HG02798 (cell line): ENCODE measurements around the gene SMIM8.
A peak's percentile ranks its signal among the peaks of the same experiment; 100 is the strongest.

ENCODE experiments used
- ATAC-seq: cut with Tn5 transposase; IDR thresholded peaks from one replicate; pipeline ENCODE4 v1.9.1; 2021; ENCODE audit warnings: mild to moderate bottlenecking; ENCODE audit not compliant: unreplicated experiment, poor library complexity

The SMIM8 gene

DNA sequence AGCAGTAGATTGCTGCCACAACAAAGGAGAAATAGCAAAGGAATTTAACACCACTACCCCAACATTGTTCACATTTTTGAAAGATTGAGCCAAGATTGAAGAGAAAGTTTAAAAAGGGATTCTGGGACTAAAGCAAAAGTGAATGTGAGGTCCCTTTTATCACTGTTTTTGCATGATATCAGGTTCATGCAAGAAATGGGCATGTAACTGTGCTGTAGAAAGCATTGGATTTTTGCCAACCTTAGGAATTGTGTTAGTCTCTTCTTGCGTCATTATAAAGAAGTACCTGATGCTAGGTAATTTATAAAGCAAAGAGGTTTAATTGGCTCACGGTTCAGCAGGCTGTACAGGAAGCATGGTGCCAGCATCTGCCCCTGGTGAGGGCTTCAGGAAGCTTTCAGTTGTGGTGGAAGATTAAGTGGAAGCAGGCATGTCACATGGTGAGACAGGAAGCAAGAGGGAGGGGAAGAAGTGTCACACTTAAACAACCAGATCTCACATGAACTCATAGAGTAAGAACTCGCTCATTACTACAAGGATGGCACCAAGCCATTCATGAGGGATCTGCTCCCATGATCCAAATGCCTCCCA is 11.3 kb downstream of the SMIM8 start:
- ATAC-seq = no peak

DNA sequence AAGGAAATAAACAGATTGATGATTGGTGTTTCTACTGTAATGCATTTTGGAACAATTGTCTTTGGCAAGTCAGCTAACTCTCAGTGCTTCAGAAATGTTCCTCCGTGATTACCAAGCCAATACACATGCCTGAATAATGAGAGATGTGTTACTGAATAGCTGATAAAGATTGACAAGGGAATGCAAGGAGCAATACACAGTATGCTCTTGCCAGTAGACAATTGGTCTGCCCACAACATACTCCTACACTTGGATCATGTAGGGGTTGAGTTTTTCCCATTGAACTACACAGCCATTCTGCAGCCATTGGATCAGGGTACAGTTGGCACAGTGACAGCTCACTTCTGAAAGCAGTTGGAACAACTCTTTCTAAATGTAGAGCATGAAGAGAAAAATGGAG is 12.3 kb downstream of the SMIM8 start:
- ATAC-seq = no peak

DNA sequence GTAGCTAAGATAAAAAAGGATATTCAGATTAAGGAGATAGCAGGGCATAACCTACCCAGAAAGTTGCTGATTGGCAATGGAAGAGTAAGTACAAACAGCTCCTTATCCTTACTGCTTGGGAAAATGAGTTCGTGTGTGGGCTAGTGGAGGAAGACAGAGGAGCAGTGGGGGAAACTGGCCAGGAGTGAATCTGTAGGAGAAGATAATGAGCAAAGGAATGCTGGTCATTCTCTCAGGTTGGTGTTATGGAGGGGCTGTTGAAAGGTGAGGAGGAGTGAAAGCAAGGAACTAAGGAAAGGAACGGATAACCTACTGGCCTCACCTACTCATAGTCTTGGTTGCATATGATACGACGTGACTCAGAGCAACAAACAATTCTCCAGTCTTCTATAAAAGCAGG is 14.0 kb downstream of the SMIM8 start:
- no peak for ATAC-seq

DNA sequence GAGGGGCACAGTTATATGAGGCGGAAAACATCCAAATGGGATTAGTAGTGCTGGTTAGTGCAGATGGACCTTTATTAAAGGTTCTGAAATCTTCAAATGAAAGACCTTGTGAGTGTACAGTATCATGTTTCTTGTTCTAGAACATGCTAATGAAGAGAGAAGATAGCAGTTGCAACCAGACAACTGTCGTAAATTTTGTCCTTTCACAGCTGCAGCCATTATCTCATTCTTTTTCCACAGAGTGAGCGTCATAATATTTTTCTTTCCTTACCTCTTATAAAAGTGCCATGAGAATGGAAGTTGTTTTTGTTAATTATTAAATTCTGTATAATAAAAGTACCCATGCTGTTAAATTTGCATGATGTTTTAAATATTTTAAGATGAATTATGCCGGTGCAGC is 17.8 kb downstream of the SMIM8 start:
- no peak for ATAC-seq

DNA sequence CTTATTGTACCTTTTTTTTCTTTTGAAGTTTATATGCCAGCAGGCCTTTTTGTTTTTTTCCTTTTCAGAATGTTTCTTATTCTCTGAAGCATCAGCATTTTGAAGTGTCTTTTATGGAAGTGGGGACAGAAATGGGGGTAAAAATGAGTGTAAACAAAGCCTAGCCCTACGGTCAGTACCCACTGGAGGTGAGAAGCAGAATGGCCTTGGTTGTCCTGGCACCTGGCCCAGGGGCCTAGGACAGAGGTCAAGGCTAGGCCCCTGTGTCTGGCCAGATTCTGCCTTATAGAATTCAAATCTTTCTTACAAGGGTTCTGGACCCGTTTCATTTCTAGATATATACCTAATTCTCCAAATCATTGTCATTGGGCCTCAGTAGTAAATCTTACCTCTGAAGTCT is 18.8 kb downstream of the SMIM8 start:
- no peak for ATAC-seq

DNA sequence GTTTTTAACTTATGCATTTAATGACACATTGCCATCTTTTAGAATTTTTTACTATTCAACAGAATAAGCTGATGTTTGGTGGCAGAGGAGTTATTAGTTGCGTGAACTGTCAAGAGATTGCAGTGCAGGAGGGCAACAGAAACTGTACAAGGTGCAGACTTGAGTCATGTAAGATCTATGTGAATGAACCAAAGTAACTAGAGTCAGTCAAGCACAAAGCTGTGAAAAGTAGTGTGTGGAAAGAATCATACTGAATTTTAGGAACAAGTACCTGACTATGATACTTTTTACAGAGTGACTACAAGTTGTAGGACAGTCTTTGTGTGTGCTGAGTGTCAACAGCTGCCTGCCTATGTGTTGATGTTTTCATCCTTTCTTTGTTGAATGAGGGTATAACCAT is 19.5 kb downstream of the SMIM8 start:
- ATAC-seq = peak; percentile 94

DNA sequence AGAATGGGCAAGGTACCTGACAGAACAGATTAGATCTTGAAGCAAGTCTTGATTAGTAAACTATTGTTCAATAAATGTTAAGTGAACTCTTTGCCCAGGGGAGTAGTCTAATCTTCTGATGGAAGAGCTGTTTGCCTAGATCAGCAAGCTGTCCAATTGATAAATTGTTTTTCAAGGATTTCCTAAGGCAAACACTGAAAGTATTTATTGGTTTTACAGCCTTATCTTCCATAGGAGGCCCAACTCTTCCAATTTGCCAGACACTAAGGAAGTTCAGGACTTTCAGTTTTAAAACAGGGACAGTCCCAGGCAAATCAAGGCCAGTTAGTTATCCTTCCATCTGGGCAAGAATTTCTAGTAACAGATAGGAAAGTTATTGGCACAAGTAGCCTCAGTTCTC is 20.4 kb downstream of the SMIM8 start:
- ATAC-seq = no peak

DNA sequence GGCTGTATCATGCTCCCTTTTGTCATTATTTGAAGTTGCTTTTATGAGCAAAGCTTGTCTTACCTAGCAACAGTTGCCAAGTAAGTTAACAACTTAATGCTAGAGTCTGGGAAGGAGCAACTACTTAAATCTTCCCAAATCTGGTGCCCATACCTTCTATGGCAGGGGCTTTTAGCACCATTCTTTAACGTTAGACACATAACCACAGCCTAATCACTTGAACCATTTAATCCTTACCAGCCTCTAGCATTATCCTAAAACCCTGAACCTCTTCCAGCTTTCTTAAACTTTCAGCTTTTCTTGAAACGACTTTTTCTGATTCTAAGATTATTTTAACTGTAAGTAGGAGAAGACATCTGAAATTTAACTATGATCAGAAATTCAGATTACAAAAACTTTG is 22.3 kb downstream of the SMIM8 start, which contains the start of gene C6orf163:
Gene C6orf163 (plus strand): TSS at position 83 of the 400 bp plus-strand sequence. CDS start 287 bp downstream, at position 370.
- no peak for ATAC-seq

DNA sequence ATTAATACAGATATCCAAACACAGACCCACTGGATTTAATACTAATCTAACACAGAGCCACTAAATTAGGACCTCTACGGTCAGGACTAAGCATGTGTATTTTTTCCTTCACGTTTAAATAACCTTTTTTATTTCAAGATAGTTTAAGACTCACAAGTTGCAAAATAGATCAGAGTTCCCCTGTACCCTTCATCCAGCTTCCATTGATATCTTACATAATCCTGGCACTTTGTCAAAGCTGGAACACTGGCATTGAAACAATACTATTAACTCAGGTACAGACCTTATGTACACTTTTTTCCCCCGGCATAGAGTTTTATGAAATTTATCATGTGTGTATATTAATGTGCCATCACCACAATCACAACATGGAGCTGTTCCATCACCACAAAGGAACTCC is 24.3 kb downstream of the SMIM8 start:
- no peak for ATAC-seq

DNA sequence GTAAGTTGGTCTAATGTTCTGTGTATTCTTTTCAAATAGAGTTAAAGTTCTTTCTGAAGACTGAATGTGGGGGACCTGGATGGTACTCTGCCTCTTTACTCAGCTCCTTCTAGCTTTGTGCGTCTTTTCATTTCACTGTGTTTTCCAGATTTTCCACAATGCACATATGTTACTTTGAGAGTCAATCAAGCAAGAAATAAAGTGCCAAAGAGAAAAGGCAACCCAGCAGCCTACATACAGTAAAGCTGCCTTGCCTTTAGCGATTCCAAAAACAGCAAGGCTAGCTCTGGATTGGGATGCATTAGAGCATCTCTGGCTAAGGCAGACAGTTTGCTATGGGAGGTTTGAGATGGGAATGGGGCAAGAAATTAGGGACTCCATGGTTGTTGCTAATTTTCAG is 27.5 kb downstream of the SMIM8 start:
- ATAC-seq = no peak

DNA sequence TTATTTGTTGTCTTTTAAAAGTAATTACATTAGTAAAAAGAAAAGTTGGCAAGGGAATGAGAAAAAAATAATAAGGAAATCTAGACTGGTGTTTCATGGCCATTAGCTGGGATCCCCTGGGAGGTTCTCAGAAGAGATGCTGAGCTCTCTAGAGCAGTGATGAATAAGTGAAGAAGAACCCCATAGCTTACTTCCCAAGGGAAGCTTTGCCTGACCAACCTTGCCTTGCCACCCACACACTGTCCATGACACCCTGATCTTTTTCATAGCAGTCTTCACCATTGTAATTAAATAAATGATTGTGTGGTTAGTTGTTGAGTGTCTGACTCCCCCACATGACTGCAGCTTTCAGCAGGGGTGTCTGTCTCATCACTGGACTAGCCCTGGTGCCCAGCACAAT is 28.1 kb downstream of the SMIM8 start:
- no peak for ATAC-seq

DNA sequence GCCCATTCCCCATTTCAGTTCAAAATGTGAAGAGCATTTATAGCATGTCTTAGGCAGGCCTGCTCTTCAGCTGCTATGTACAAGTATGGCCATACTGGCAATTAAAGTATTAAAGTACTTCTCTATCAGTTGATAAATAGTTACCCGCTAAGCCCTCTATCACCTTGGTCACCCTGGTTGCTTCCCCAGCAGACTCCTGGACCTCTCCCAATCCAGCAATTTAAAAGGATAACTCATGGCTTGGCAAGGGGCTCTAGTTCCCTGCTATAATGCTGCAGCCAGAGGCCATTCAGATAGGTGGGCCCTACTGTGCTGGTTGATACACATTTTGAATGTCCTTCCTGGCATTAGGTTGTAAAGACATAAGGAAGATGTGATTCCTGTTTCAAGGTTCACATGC is 29.2 kb downstream of the SMIM8 start:
- ATAC-seq = no peak

DNA sequence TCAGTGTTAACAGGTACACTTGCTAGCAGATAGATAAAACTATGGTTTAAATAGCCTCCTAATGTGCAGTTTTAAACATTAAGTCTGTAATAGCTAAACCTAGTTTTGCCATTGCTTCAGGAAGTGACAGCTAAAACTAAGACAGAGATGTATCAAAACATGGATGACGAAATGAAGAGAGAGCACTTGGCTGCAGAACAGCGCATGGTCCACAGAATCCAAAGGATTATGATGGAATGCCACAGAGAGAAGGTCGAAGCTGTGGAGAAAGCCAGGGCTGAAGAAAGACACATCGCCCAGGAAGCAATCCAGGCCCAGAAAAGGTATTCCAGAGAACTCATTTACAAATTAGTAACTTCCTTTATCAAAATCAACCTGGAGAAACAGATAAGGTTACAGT is 33.8 kb downstream of the SMIM8 start:
- ATAC-seq = no peak

DNA sequence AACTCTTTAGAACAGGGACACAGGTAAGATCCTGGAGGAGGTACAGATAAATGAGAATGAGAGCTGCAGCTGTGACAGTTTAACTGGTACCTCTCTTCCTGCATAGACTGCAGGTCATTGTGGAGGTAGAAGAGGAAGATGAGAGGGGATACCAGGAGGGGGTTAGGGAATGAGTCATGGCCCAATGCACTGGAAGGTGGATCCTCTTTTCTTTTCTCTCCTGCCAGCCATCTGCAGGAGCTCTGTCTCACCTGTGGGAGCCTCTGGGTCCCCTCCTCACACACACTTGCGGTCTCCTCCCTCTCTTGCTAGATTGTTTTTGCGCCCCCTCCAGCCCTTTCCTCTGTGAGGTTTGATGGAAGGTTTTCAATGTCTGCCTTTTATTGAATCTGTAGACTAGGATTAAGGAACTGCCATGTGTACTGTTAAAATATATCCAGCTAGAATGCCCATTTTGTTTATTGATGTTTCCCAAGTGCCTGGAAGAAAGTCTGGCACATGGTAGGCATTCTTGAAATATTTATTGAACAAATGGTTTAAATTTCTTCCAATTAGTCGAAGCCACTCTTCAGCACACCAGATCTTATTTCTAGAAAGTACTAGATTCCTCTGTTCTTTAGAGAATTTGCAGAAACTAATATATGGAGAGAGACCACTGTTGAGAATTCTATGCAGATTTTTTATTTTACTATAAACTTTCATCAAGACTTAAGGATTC is 35.2 kb downstream of the SMIM8 start:
- no peak for ATAC-seq

DNA sequence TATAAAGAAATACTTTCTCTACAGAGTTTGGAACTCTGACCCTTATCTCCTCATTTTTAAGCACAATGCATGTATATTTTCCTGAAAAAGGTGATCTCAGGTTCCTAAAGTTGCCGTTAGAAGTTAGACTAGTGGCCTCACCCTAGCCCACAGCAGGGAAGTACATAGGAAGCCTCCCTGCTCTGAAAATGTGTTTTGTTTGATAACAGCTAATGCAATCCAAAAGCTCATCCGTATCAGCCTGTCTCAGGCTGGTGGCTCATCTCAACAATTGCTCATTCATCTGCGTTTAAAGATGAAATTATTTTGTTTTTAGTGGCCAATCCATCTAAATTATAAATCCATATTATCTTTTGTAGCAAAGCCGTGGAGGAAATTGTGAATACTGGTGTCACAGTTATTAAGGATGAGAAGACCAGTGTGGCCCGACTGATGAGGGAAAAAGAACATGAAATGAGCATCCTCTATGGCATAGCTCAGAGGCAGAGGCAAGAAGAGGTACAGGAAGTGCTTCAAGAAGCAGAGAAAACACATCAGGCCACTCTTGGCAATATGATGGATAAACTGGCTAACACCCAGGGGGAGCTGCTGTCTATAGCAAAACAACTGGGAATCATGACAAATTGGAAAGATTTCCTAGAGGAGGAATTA is 42.3 kb downstream of the SMIM8 start:
- no peak for ATAC-seq

DNA sequence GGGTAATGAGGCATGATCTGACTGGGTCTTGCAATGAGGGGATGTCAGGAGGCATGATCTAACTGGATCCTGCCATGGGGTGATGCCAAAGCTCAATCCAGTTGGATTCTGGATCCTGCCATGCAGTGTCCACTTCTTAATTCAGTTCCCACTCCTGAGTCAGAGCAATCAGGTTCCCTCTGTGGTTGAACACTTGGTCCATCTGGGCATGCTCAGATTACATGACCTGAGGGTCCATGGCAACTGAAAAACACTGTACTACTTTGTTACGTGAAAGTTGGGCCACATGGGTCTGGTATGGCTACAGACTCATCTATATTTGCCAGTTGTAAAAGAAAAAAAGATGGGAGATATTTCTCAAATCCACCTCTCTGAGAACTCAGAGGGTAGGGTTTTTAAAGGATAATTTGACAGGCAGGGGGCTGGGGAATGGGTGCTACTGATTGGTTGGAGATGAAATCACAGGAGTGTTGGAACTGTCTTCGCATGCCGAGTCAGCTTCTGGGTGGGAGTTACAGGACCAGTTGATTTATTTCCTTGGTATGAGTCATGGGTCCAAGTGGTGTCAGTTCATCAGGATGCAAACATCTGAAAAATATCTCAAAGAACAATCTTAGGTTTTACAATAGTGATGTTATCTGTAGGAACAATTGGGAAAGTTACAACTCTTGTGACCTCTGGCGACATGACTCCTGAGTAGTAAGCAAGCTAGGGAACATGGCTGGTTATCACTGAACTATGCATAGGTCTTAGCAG is 43.9 kb downstream of the SMIM8 start:
- no peak for ATAC-seq

DNA sequence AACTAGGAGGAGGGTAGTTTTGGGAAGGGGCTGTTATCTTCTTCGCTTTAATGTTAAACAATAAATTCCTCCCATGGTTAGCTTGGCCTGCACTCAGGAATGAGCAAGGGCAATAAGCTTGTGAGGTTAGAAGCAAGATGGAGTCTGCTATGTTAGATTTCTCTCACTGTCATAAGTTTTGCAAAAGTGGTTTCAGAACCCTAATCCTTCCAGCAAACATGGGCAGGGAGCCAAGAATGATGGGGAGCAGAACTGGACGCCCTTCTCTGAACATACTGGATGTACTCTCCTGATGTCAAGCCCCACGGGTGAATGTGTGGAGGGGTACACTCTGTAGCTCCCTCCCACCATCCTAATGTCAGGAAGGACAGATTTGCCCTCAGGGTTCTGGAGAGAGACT is 44.5 kb downstream of the SMIM8 start:
- ATAC-seq = no peak

DNA sequence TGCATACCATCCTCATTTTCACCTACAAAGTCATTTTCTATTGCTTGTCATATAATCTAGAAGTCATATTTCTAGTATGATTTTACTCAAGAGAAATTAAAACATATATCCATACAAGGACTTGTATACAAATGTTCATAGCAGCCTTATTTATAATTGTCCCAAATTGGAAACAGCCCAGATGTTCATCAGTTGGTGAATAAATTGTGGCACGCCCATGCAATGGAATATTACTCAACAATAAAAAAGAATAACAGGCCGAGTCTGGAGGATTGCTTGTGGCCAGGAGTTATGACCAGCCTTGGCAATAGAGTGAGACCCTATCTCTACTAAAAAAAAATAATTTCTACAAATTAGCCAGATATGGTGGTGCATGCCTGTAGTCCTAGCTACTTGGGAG is 51.0 kb downstream of the SMIM8 start:
- ATAC-seq = no peak

DNA sequence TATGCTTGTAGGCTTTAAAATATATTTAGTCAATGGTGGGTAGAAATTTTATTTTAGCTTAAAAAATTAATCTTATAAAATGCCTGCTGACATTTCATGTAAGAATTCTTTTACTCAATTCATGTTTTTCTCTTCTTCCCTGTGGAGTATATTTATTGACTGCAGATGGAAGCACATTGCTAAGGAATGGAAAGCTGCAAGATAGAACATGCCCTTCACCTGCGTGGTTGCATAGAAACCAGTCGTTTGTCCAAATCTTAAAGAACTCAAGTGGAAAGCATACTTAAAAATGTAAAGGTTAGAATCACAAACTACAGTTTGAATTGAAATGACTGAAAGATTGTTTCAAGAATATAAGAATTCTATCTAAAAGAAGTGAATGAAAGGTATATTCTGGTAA is 52.9 kb downstream of the SMIM8 start:
- no peak for ATAC-seq

DNA sequence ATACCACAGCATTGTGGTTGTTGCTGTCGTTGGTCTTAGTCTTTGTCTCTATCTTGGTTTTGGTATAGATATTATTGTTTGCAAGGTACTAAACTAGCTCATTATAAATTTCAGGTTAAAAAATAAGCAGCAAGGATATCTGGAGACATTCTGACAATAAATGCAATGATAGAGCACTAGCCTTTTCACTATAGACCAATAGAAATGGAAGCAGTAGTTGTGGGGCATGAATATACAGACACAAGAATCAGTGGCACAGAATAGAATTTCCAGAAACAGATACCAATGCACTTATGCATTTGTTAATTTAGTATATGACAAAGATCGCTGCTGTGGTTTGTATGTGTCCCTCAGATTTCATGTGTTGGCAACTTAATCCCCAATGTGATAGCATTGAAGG is 54.3 kb downstream of the SMIM8 start:
- no peak for ATAC-seq

DNA sequence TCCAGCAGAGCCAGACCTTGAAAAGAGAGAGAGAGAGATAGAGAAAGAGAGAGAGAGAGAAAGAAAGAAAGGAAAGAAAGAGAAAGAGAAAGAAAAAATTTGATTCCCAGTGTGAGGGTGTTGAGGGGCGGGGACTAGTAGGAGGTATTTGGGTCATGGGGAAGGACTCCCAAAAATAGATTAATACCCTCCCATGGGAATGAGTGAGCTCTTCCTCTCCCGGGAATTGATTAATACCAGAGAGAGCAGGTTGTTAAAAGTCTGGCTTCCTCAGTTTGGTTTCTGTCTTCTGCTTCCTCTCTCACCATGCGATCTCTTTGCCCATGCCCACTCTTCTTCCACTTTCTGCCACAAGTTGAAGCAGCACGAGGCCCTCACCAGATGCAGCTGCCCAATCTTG is 56.6 kb downstream of the SMIM8 start:
- peak; percentile 68 for ATAC-seq
